Naive thymus-derived CD4-positive, alpha-beta T cell (primary cell): ENCODE results near the gene NDRG4. TPM values are rescaled to one million over a fixed set of nuclear protein-coding genes. Genes with fewer than 3 reads are reported as not detected.
A peak's percentile ranks its signal among the peaks of the same experiment; 100 is the strongest.

Experiments
- ATAC-seq: fragments of 150-1000 bp; cut with Tn5 transposase; 2 replicates; pipeline ENCODE4 v1.10.0; 2021; ENCODE audit warnings: mild to moderate bottlenecking, moderate library complexity
- CTCF ChIA-PET: fragments of 350-600 bp; sonication (Branson Sonifier 250); formaldehyde crosslinking; loops from one replicate; lab custom pipeline; 2021; ENCODE audit warnings: antibody characterized with exemption; lab: Charles Lee
- POLR2A ChIA-PET: fragments of 350-600 bp; sonication (Branson Sonifier 250); formaldehyde crosslinking; loops from one replicate; lab custom pipeline; 2021; ENCODE audit warnings: antibody characterized with exemption, inconsistent platforms; lab: Charles Lee
- DNase-seq, 9 donors: peaks; one replicate each; pipeline versions ENCODE4 v3.0.0 to v3.0.0-alpha.2; 2020 to 2022; ENCODE audit warnings: mixed read lengths in 1 of 9
- H3K27ac ChIP-seq: one replicate; pipeline ENCODE4 v1.7.0; 2013; ENCODE audit warnings: mild to moderate bottlenecking, low read depth, low read length, moderate library complexity
- H3K27me3 ChIP-seq, 2 donors: one replicate each; pipeline ENCODE4 v1.7.0; 2013; ENCODE audit warnings: low read length in 2 of 2, mild to moderate bottlenecking in 2 of 2, moderate library complexity in 2 of 2; ENCODE audit not compliant: control insufficient read depth in 2 of 2, insufficient read depth in 2 of 2
- H3K36me3 ChIP-seq, 3 experiments: 1 replicate in 2 of 3; 2 replicates in 1 of 3; pipeline ENCODE4 v1.7.0; 2013; ENCODE audit warnings: low read length in 3 of 3, mild to moderate bottlenecking in 3 of 3, moderate library complexity in 1 of 3; ENCODE audit not compliant: insufficient read depth in 3 of 3, control insufficient read depth in 2 of 3
- H3K4me1 ChIP-seq, 2 donors: one replicate each; pipeline ENCODE4 v1.7.0; 2013; ENCODE audit warnings: low read length in 2 of 2, mild to moderate bottlenecking in 2 of 2, moderate library complexity in 1 of 2; ENCODE audit not compliant: control insufficient read depth in 2 of 2, insufficient read depth in 2 of 2
- H3K4me3 ChIP-seq: 2 replicates; pipeline ENCODE4 v1.7.0; 2013; ENCODE audit warnings: mild to moderate bottlenecking, low read length
- H3K9me3 ChIP-seq, 3 experiments: 1 replicate in 2 of 3; 2 replicates in 1 of 3; pipeline ENCODE4 v1.7.0; 2013; ENCODE audit warnings: low read length in 3 of 3; ENCODE audit not compliant: control insufficient read depth in 2 of 3
- H3K27ac Mint-ChIP-seq, 9 donors: one replicate each; pipeline ENCODE4 v1.8.0; 2020 to 2022; ENCODE audit warnings: mixed read lengths in 9 of 9, mild to moderate bottlenecking in 8 of 9, moderate library complexity in 5 of 9, inconsistent platforms in 2 of 9
- H3K27me3 Mint-ChIP-seq, 5 donors: one replicate each; pipeline ENCODE4 v1.8.0; 2021 to 2022; ENCODE audit warnings: mixed read lengths in 5 of 5, mild to moderate bottlenecking in 1 of 5
- H3K36me3 Mint-ChIP-seq, 5 donors: one replicate each; pipeline ENCODE4 v1.8.0; 2020 to 2022; ENCODE audit warnings: mixed read lengths in 5 of 5, mild to moderate bottlenecking in 3 of 5, inconsistent platforms in 1 of 5
- H3K4me1 Mint-ChIP-seq, 7 donors: one replicate each; pipeline ENCODE4 v1.8.0; 2020 to 2022; ENCODE audit warnings: mixed read lengths in 7 of 7, mild to moderate bottlenecking in 3 of 7, inconsistent platforms in 1 of 7
- H3K4me3 Mint-ChIP-seq, 10 donors: one replicate each; pipeline ENCODE4 v1.8.0; 2020 to 2022; ENCODE audit warnings: mild to moderate bottlenecking in 10 of 10, mixed read lengths in 10 of 10, moderate library complexity in 6 of 10, inconsistent platforms in 2 of 10
- H3K9me3 Mint-ChIP-seq, 11 donors: one replicate each; pipeline ENCODE4 v1.8.0; 2020 to 2022; ENCODE audit warnings: mixed read lengths in 11 of 11, mild to moderate bottlenecking in 4 of 11, inconsistent platforms in 1 of 11, moderate library complexity in 1 of 11
- intact Hi-C, 2 donors: fragments of 100-400 bp; cut with micrococcal nuclease; formaldehyde crosslinking; loops; one replicate each; pipeline ENCODE4 v1.15.1; 2023
- polyA plus RNA-seq, 2 donors: library from polyadenylated mRNA; unstranded; fragments of 300-500 nt; fragmentation: Illumina TruSeq; gene quantifications; one replicate each; pipeline ENCODE4 v1.2.3, GENCODE V29; 2021
- total RNA-seq, 6 experiments: library from RNA in 5 of 6; stranded (reverse) in 5 of 6; gene quantifications; 1 replicate in 5 of 6; 2 replicates in 1 of 6; pipeline ENCODE4 v1.2.3 and lab custom pipeline; 2021 to 2026

NDRG4 gene
- total and polyA plus RNA-seq, 7 experiments from 2014 or later = 0.63 to 5.3 (median 2.4) TPM

DNA sequence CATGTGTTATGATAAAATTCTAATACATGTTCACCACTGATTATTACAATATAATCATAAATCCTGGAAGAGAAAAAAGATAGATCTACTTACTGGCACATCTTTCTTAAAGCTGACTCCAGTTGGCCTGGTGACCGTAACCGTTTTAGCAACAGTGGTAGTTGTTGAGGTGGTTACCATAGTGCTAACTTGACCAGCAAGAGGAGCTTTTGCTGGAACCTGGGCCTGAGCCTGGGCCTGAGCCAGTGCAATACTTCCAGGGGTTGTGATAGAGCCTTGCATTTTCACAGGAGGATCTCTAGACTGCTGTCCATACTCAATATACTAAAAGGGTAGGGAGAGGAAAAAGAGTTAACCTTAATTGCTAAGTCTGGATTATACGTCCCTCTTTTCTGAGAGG is 51.6 kb downstream of the NDRG4 start:
- H3K36me3 ChIP-seq = peaks cover 32 to 90% (median 67%) of the 10 kb centered on the region in 3 experiments
- no peaks in the 10 kb centered on the region for H3K9me3 Mint-ChIP-seq
- H3K36me3 Mint-ChIP-seq = peaks cover 9 to 55% (median 32%) of the 10 kb centered on the region in 5 donors
- no peak overlapping the region for H3K4me3 Mint-ChIP-seq
- no peak overlapping the region for H3K27ac ChIP-seq
- no peak for ATAC-seq
- no peaks in the 10 kb centered on the region for H3K9me3 ChIP-seq
- H3K4me1 ChIP-seq = no peaks in the 10 kb centered on the region
- H3K27ac Mint-ChIP-seq = peak overlapping the region in 5 of 9 donors; percentile 2 to 34 (median 23)
- H3K27me3 Mint-ChIP-seq = no peaks in the 10 kb centered on the region
- no peak overlapping the region for H3K4me3 ChIP-seq
- intact Hi-C loops = no loop called here
- no peak for DNase-seq
- ChIA-PET POLR2A (no interaction called here), CTCF (no interaction called here)
- H3K27me3 ChIP-seq = no peaks in the 10 kb centered on the region
- H3K4me1 Mint-ChIP-seq = peaks cover 0 to 4% (median 0%) of the 10 kb centered on the region in 7 donors

DNA sequence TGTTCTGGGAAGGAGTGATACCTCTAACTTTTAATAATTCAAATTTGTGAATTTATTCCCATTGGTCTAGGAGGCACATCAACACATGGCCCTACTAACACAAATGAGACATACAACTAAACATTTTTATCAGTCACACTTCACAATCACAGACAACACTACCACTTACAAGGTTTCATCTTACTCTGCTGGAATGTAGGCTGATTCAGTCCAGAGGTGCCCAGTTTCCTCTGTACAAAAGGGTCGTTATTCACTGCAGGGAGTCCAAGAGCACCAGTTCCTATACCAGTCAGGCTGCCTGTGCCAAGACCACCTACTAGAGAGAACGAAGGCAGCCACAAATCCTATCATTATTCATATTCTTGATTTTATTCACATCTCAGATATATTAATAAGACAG is 56.7 kb downstream of the NDRG4 start:
- H3K27me3 Mint-ChIP-seq = no peaks in the 10 kb centered on the region
- intact Hi-C loops = loop anchor here in 1 of 2 donors (1.0 kb wide), 1 partner anchor 46 kb away; no protein-coding TSS in a partner anchor
- no peak for DNase-seq
- no peak overlapping the region for H3K4me3 ChIP-seq
- ATAC-seq = no peak
- H3K27ac Mint-ChIP-seq = peak overlapping the region in 1 of 9 donors; percentile 38
- no peaks in the 10 kb centered on the region for H3K9me3 Mint-ChIP-seq
- ChIA-PET CTCF (no interaction called here), POLR2A (no interaction called here)
- H3K27me3 ChIP-seq = no peaks in the 10 kb centered on the region
- no peak overlapping the region for H3K27ac ChIP-seq
- H3K36me3 Mint-ChIP-seq = peaks cover 9 to 43% (median 24%) of the 10 kb centered on the region in 5 donors
- H3K4me1 ChIP-seq = no peaks in the 10 kb centered on the region
- H3K4me1 Mint-ChIP-seq = peaks cover 0 to 8% (median 3%) of the 10 kb centered on the region in 7 donors
- no peaks in the 10 kb centered on the region for H3K9me3 ChIP-seq
- H3K4me3 Mint-ChIP-seq = no peak overlapping the region
- H3K36me3 ChIP-seq = peaks cover 36 to 83% (median 55%) of the 10 kb centered on the region in 3 experiments

Other genes starting within 250 kb of the NDRG4 start
- not detected for gene PRSS54, start 205.1 kb upstream of the NDRG4 start, total RNA-seq
- not detected for gene PRSS54, start 205.1 kb upstream of the NDRG4 start, polyA plus RNA-seq
- gene GINS3, start 107.7 kb upstream of the NDRG4 start, total RNA-seq = 10 to 100 TPM in 1 of 5 experiments, 1 to 10 TPM in 3, under 1 TPM in 1; 0.66 to 13.3 (median 1.4) TPM
- 1 to 10 TPM; 1.7 to 3.6 TPM for gene GINS3, start 107.7 kb upstream of the NDRG4 start, polyA plus RNA-seq
- gene SETD6, start 15.4 kb downstream of the NDRG4 start, total RNA-seq = 10 to 100 TPM; 20.7 to 41.3 (median 39.0) TPM
- 10 to 100 TPM in 1 of 2 donors, 1 to 10 TPM in 1; 9.8 to 13.3 TPM for gene SETD6, start 15.4 kb downstream of the NDRG4 start, polyA plus RNA-seq
- gene CNOT1, start 129.7 kb downstream of the NDRG4 start, total RNA-seq = 100 to 1,000 TPM; 216 to 249 (median 236) TPM
- gene CNOT1, start 129.7 kb downstream of the NDRG4 start, polyA plus RNA-seq = 100 to 1,000 TPM in 1 of 2 donors, 10 to 100 TPM in 1; 81.2 to 114 TPM
- gene SLC38A7, start 184.6 kb downstream of the NDRG4 start, total RNA-seq = 10 to 100 TPM; 10.2 to 16.8 (median 16.7) TPM
- gene SLC38A7, start 184.6 kb downstream of the NDRG4 start, polyA plus RNA-seq = 1 to 10 TPM; 3.4 to 5.6 TPM
- gene GOT2, start 234.2 kb downstream of the NDRG4 start, total RNA-seq = 10 to 100 TPM; 24.3 to 76.6 (median 38.0) TPM
- gene GOT2, start 234.2 kb downstream of the NDRG4 start, polyA plus RNA-seq = 10 to 100 TPM; 64.7 to 90.1 TPM